Activated CD4-positive, alpha-beta T cell treated with anti-CD3 and anti-CD28 coated beads, Interleukin-2, amount 10 ng/mL, durations not matched to agents 24 days and 14 days (primary cell): ENCODE measurements around the gene PRKCA. TPM values are rescaled to one million over a fixed set of nuclear protein-coding genes. Genes with fewer than 3 reads are reported as not detected.
A peak's percentile ranks its signal among the peaks of the same experiment; 100 is the strongest.
"Not testable (repeated sequence)": the region's sequence is repeated elsewhere in the genome, so short reads cannot be mapped to it uniquely, and the experiment has no call there.

Experiments
- DNase-seq: peaks from one replicate; pipeline ENCODE4 v3.0.0; 2022
- H3K27ac Mint-ChIP-seq: one replicate; pipeline ENCODE4 v1.8.0; 2022; ENCODE audit warnings: mild to moderate bottlenecking, mixed read lengths
- H3K27me3 Mint-ChIP-seq: one replicate; pipeline ENCODE4 v1.8.0; 2022; ENCODE audit warnings: mixed read lengths
- H3K36me3 Mint-ChIP-seq: one replicate; pipeline ENCODE4 v1.8.0; 2022; ENCODE audit warnings: low read depth, mild to moderate bottlenecking, mixed read lengths
- H3K4me1 Mint-ChIP-seq: one replicate; pipeline ENCODE4 v1.8.0; 2021; ENCODE audit warnings: mixed read lengths
- H3K4me3 Mint-ChIP-seq: one replicate; pipeline ENCODE4 v1.8.0; 2022; ENCODE audit warnings: mild to moderate bottlenecking, moderate library complexity, mixed read lengths
- H3K9me3 Mint-ChIP-seq: one replicate; pipeline ENCODE4 v1.8.0; 2021; ENCODE audit warnings: mixed read lengths
- intact Hi-C: fragments of 100-400 bp; cut with micrococcal nuclease; formaldehyde crosslinking; loops from one replicate; pipeline ENCODE4 v1.15.1; 2023
- total RNA-seq: library from RNA; stranded (reverse); gene quantifications from 2 replicates; pipeline ENCODE4 v1.2.3, GENCODE V29; 2022

Gene PRKCA
- total RNA-seq, 1 donor from 2014 or later = 164 TPM

GRCh38 chr17:66399441-66399840 lies 97.0 kb downstream of the PRKCA start:
- intact Hi-C loops = loop anchor here (1.0 to 10.0 kb wide), 7 partner anchors 17 to 235 kb away; no protein-coding TSS in a partner anchor
- peaks cover 27% of the 10 kb centered on the region for H3K36me3 Mint-ChIP-seq
- no peaks in the 10 kb centered on the region for H3K27me3 Mint-ChIP-seq
- DNase-seq = peak; percentile 78
- H3K4me3 Mint-ChIP-seq = peak overlapping the region; percentile 60
- H3K27ac Mint-ChIP-seq = peak overlapping the region; percentile 86
- H3K9me3 Mint-ChIP-seq = peaks cover 7% of the 10 kb centered on the region
- peaks cover 76% of the 10 kb centered on the region for H3K4me1 Mint-ChIP-seq

GRCh38 chr17:66400041-66400688 lies 97.8 kb downstream of the PRKCA start:
- H3K27me3 Mint-ChIP-seq, H3K9me3 Mint-ChIP-seq, intact Hi-C loops, DNase-seq: not testable (repeated sequence)
- H3K4me3 Mint-ChIP-seq = peak overlapping the region; percentile 17
- peak overlapping the region; percentile 73 for H3K27ac Mint-ChIP-seq
- peaks cover 23% of the 10 kb centered on the region for H3K36me3 Mint-ChIP-seq
- peaks cover 75% of the 10 kb centered on the region for H3K4me1 Mint-ChIP-seq

- intact Hi-C loops = no loop called here
- Mint-ChIP-seq H3K9me3 (peaks cover 7% of the 10 kb centered on the region), H3K4me3 (peak overlapping the region; percentile 19), H3K27me3 (no peaks in the 10 kb centered on the region), H3K36me3 (peaks cover 23% of the 10 kb centered on the region), H3K4me1 (peaks cover 76% of the 10 kb centered on the region), H3K27ac (peak overlapping the region; percentile 73)
- DNase-seq = no peak
Measured at GRCh38 chr17:66400698-66401097, 98.3 kb downstream of the PRKCA start.

GRCh38 chr17:66401364-66401763 lies 99.0 kb downstream of the PRKCA start:
- peaks cover 7% of the 10 kb centered on the region for H3K9me3 Mint-ChIP-seq
- H3K4me3 Mint-ChIP-seq = peak overlapping the region; percentile 34
- peak overlapping the region; percentile 73 for H3K27ac Mint-ChIP-seq
- peaks cover 21% of the 10 kb centered on the region for H3K36me3 Mint-ChIP-seq
- no peaks in the 10 kb centered on the region for H3K27me3 Mint-ChIP-seq
- no peak for DNase-seq
- H3K4me1 Mint-ChIP-seq = peaks cover 79% of the 10 kb centered on the region
- intact Hi-C loops = no loop called here

- peak; percentile 65 for DNase-seq
- intact Hi-C loops = no loop called here
- H3K9me3 Mint-ChIP-seq = peaks cover 7% of the 10 kb centered on the region
- peak overlapping the region; percentile 81 for H3K27ac Mint-ChIP-seq
- no peaks in the 10 kb centered on the region for H3K27me3 Mint-ChIP-seq
- H3K36me3 Mint-ChIP-seq = peaks cover 19% of the 10 kb centered on the region
- H3K4me1 Mint-ChIP-seq = peaks cover 80% of the 10 kb centered on the region
- peak overlapping the region; percentile 72 for H3K4me3 Mint-ChIP-seq
Measured at GRCh38 chr17:66403846-66404556, 101.6 kb downstream of the PRKCA start.

- peak overlapping the region; percentile 90 for H3K27ac Mint-ChIP-seq
- intact Hi-C loops = no loop called here
- DNase-seq = no peak
Measured at GRCh38 chr17:66405836-66406677, 103.6 kb downstream of the PRKCA start.

GRCh38 chr17:66406701-66407644 lies 104.6 kb downstream of the PRKCA start:
- Mint-ChIP-seq H3K4me3 (peak overlapping the region; percentile 84), H3K36me3 (peaks cover 4% of the 10 kb centered on the region), H3K9me3 (peaks cover under 1% of the 10 kb centered on the region), H3K27me3 (no peaks in the 10 kb centered on the region), H3K4me1 (peaks cover 68% of the 10 kb centered on the region), H3K27ac (peak overlapping the region; percentile 90)
- intact Hi-C loops = no loop called here
- DNase-seq = peak; percentile 79

More at GRCh38 chr17:66405836-66406677, 103.6 kb downstream of the PRKCA start:
- Mint-ChIP-seq H3K36me3 (peaks cover 13% of the 10 kb centered on the region), H3K27me3 (no peaks in the 10 kb centered on the region), H3K4me3 (peak overlapping the region; percentile 84), H3K9me3 (peaks cover 7% of the 10 kb centered on the region), H3K4me1 (peaks cover 75% of the 10 kb centered on the region)

- Mint-ChIP-seq H3K27me3 (no peaks in the 10 kb centered on the region), H3K9me3 (no peaks in the 10 kb centered on the region), H3K4me3 (no peak overlapping the region), H3K36me3 (peaks cover 8% of the 10 kb centered on the region), H3K4me1 (peaks cover 65% of the 10 kb centered on the region), H3K27ac (peak overlapping the region; percentile 8)
- intact Hi-C loops = no loop called here
- DNase-seq = no peak
Measured at GRCh38 chr17:66407864-66408263, 105.5 kb downstream of the PRKCA start.

- Mint-ChIP-seq H3K36me3 (peaks cover 15% of the 10 kb centered on the region), H3K27me3 (no peaks in the 10 kb centered on the region), H3K4me3 (no peak overlapping the region), H3K4me1 (peaks cover 60% of the 10 kb centered on the region), H3K9me3 (no peaks in the 10 kb centered on the region), H3K27ac (no peak overlapping the region)
- intact Hi-C loops = no loop called here
- no peak for DNase-seq
Measured at GRCh38 chr17:66411520-66411919, 109.1 kb downstream of the PRKCA start.

- intact Hi-C loops = no loop called here
- Mint-ChIP-seq H3K9me3 (no peaks in the 10 kb centered on the region), H3K27me3 (no peaks in the 10 kb centered on the region), H3K27ac (peak overlapping the region; percentile 31), H3K36me3 (peaks cover 13% of the 10 kb centered on the region), H3K4me3 (peak overlapping the region; percentile 13), H3K4me1 (peaks cover 58% of the 10 kb centered on the region)
- no peak for DNase-seq
Measured at GRCh38 chr17:66412857-66413558, 110.6 kb downstream of the PRKCA start.

- H3K4me1 Mint-ChIP-seq = peaks cover 52% of the 10 kb centered on the region
Measured at GRCh38 chr17:66413559-66414520, 111.4 kb downstream of the PRKCA start.

More at GRCh38 chr17:66413559-66414520, 111.4 kb downstream of the PRKCA start:
- no peaks in the 10 kb centered on the region for H3K9me3 Mint-ChIP-seq
- H3K27me3 Mint-ChIP-seq = no peaks in the 10 kb centered on the region
- H3K4me3 Mint-ChIP-seq = no peak overlapping the region
- intact Hi-C loops = no loop called here
- H3K36me3 Mint-ChIP-seq = peaks cover 11% of the 10 kb centered on the region
- peak overlapping the region; percentile 53 for H3K27ac Mint-ChIP-seq
- DNase-seq = no peak
